Head of caudate nucleus (tissue), 42 donors: Measurements from ENCODE around the gene COA3.
A peak's percentile ranks its signal among the peaks of the same experiment; 100 is the strongest.
"Not testable (repeated sequence)": the region's sequence is repeated elsewhere in the genome, so short reads cannot be mapped to it uniquely, and the experiment has no call there.

Experiments used
- DNase-seq, 42 donors: peaks; one replicate each; pipeline versions ENCODE4 v3.0.0 to v3.0.0-alpha.2; 2020 to 2021; ENCODE audit warnings: mixed read lengths in 7 of 42
- intact Hi-C: fragments of 100-400 bp; cut with DNase I; formaldehyde crosslinking; loops from one replicate; pipeline ENCODE4 v1.15.0; 2022

COA3 gene

GRCh38 chr17:42784811-42785592 is 13.5 kb downstream of the COA3 start:
- DNase-seq = peak in 2 of 42 donors; percentile 18 to 27
- intact Hi-C loops = no loop called here

GRCh38 chr17:42784409-42784808 is 14.1 kb downstream of the COA3 start:
- intact Hi-C loops = no loop called here
- DNase-seq = peak in 1 of 42 donors; percentile 19

GRCh38 chr17:42783791-42784138 is 14.7 kb downstream of the COA3 start:
- intact Hi-C loops = no loop called here
- DNase-seq = no peak

GRCh38 chr17:42783062-42783790 is 15.3 kb downstream of the COA3 start:
- intact Hi-C loops = no loop called here
- DNase-seq = no peak

GRCh38 chr17:42782166-42783061 is 16.1 kb downstream of the COA3 start:
- intact Hi-C loops = no loop called here
- peak in 1 of 42 donors; percentile 19 for DNase-seq

GRCh38 chr17:42781639-42782165 is 16.8 kb downstream of the COA3 start:
- no peak for DNase-seq
- intact Hi-C loops = no loop called here

- DNase-seq = no peak
- intact Hi-C loops = no loop called here
These were observed 17.5 kb downstream of the COA3 start for GRCh38 chr17:42780851-42781638.

- DNase-seq = no peak
- intact Hi-C loops = no loop called here
These were observed 18.3 kb downstream of the COA3 start, which contains the start of gene WNK4 for GRCh38 chr17:42779936-42780850. Gene WNK4, plus strand, starts transcription at chr17:42780610. Its CDS starts 89 bp downstream, at chr17:42780699.

GRCh38 chr17:42779304-42779935 is 19.1 kb downstream of the COA3 start:
- intact Hi-C loops = no loop called here
- no peak for DNase-seq

- intact Hi-C loops = no loop called here
- no peak for DNase-seq
These were observed 19.9 kb downstream of the COA3 start for GRCh38 chr17:42778570-42778969.

GRCh38 chr17:42775534-42776098 is 22.9 kb downstream of the COA3 start:
- intact Hi-C loops = no loop called here
- no peak for DNase-seq

GRCh38 chr17:42774066-42774745 is 24.3 kb downstream of the COA3 start:
- intact Hi-C loops = no loop called here
- DNase-seq = no peak

- intact Hi-C loops = no loop called here
- DNase-seq = peak; percentile 72 to 94 (median 86)
These were observed 25.0 kb downstream of the COA3 start, which contains the start of gene VPS25 for GRCh38 chr17:42773290-42774035. Gene VPS25, plus strand, starts transcription at chr17:42773449. Its CDS starts 27 bp downstream, at chr17:42773476.

GRCh38 chr17:42772945-42773289 is 25.6 kb downstream of the COA3 start:
- intact Hi-C loops = no loop called here

GRCh38 chr17:42769964-42770363 is 28.5 kb downstream of the COA3 start:
- DNase-seq, intact Hi-C loops: not testable (repeated sequence)

More at GRCh38 chr17:42772945-42773289, 25.6 kb downstream of the COA3 start:
- DNase-seq = no peak
